Fibroblast of peridontal ligament (primary cell): ENCODE data around the gene LDLRAD3.

Source experiments
- DNase-seq: peaks from one replicate; pipeline ENCODE4 v3.0.0-alpha.2; 2010; ENCODE audit errors: extremely low read depth

Gene LDLRAD3

GRCh38 chr11:36270701-36271100 is 326.8 kb downstream of the LDLRAD3 start:
- DNase-seq: no peak

GRCh38 chr11:36271794-36272407 is 328.0 kb downstream of the LDLRAD3 start:
- DNase-seq: no peak

- no peak for DNase-seq
Observed at GRCh38 chr11:36273110-36273509, 329.2 kb downstream of the LDLRAD3 start.

- DNase-seq: no peak
Observed at GRCh38 chr11:36274414-36274813, 330.6 kb downstream of the LDLRAD3 start.

- peak; percentile 27 for DNase-seq
Observed at GRCh38 chr11:36278531-36279282, 334.8 kb downstream of the LDLRAD3 start.

GRCh38 chr11:36280531-36280930 is 336.7 kb downstream of the LDLRAD3 start:
- DNase-seq: no peak
